AG04450 (cell line): ENCODE data around the gene SCARF2. TPM values are rescaled to one million over a fixed set of nuclear protein-coding genes. Genes with fewer than 3 reads are reported as not detected.
"Not testable (repeated sequence)": the region's sequence is repeated elsewhere in the genome, so short reads cannot be mapped to it uniquely, and the experiment has no call there.

Experiments
- CTCF ChIA-PET: fragments of 300-600, 350-600 bp; formaldehyde crosslinking; extraction: SDS; loops from one replicate; lab custom pipeline; 2022; ENCODE audit warnings: antibody characterized with exemption, inconsistent platforms; lab: Charles Lee
- POLR2A ChIA-PET: fragments of 350-600 bp; formaldehyde crosslinking; extraction: SDS; loops from one replicate; lab custom pipeline; 2021; ENCODE audit warnings: antibody characterized with exemption, inconsistent platforms; lab: Yijun Ruan, JAX
- DNase-seq: peaks from one replicate; pipeline ENCODE4 v3.0.0-alpha.2; 2011; ENCODE audit warnings: low read depth, low spot score
- H3K27ac ChIP-seq: one replicate; pipeline ENCODE4 v1.5.1; 2012; ENCODE audit warnings: low read depth, low read length, control low read depth
- H3K27me3 ChIP-seq: one replicate; pipeline ENCODE4 v1.6.0; 2012; ENCODE audit warnings: low read length; ENCODE audit not compliant: control insufficient read depth, insufficient read depth
- H3K4me3 ChIP-seq: 2 replicates; pipeline ENCODE4 v1.5.1; 2011; ENCODE audit warnings: mild to moderate bottlenecking, low read depth, low read length, control low read depth
- H3K9me3 ChIP-seq: 2 replicates; pipeline ENCODE4 v1.5.1; 2012; ENCODE audit warnings: low read length; ENCODE audit not compliant: control insufficient read depth, insufficient read depth
- CTCF ChIP-seq: IDR thresholded peaks from 2 replicates; pipeline ENCODE4 v1.5.1; 2011; ENCODE audit warnings: low read depth, low read length, control low read depth, inconsistent platforms
- polyA plus RNA-seq: library from polyadenylated mRNA; depleted of rRNA; stranded (reverse); fragments of >200 nt; gene quantifications from 2 replicates; pipeline ENCODE4 v1.2.3, GENCODE V29; 2011

Gene SCARF2
- polyA plus RNA-seq, 1 experiment, result 7.3 TPM

GRCh38 chr22:20395907-20396287 is 41.7 kb downstream of the SCARF2 start:
- Histone ChIP-seq H3K4me3 (peak overlapping the region; percentile 18; the same call in 1 of the 2 replicates), H3K27ac (no peak overlapping the region), H3K27me3 (no peaks in the 10 kb centered on the region), H3K9me3 (no peaks in the 10 kb centered on the region; the same call in 1 of the 2 replicates)
- DNase-seq, result no peak
- POLR2A ChIA-PET, result interaction anchor here (0.7 kb wide), 2 partner anchors 98 to 309 kb away, joined by 3 read pairs; no protein-coding TSS in a partner anchor
- CTCF ChIA-PET, result interaction anchor here (1.8 kb wide), 1 partner anchor 22 kb away, joined by 4 read pairs; no protein-coding TSS in a partner anchor
- no peak for TF ChIP-seq CTCF

GRCh38 chr22:20395181-20395906 is 42.3 kb downstream of the SCARF2 start:
- ChIA-PET POLR2A (interaction anchor here (0.7 to 2.0 kb wide), 2 partner anchors 76 to 310 kb away, joined by 3 to 10 read pairs; partner anchors contain the start of gene DGCR6L), CTCF (interaction anchor here (0.8 to 1.8 kb wide), 2 partner anchors 23 to 61 kb away, joined by 3 to 4 read pairs; no protein-coding TSS in a partner anchor)
- no peak overlapping the region for H3K27ac ChIP-seq
- no peak for DNase-seq
- peak overlapping the region; percentile 81 for H3K4me3 ChIP-seq
- H3K27me3 ChIP-seq, result no peaks in the 10 kb centered on the region
- TF ChIP-seq CTCF, result no peak
- H3K9me3 ChIP-seq, result no peaks in the 10 kb centered on the region; the same call in 1 of the 2 replicates

GRCh38 chr22:20393705-20394476 is 43.7 kb downstream of the SCARF2 start, which contains the start of gene ZNF74:
Gene ZNF74 (plus strand): TSS chr22:20394151. CDS start chr22:20394629, 478 bp downstream.
- ChIA-PET CTCF (interaction anchor here (0.6 to 1.3 kb wide), 2 partner anchors 24 kb away, joined by 3 to 5 read pairs; no protein-coding TSS in a partner anchor), POLR2A (interaction anchor here (0.6 to 2.0 kb wide), 3 partner anchors 14 to 74 kb away, joined by 3 to 10 read pairs (median 3); partner anchors contain the start of gene DGCR6L)
- H3K27ac ChIP-seq, result peak within 1 kb of the TSS; percentile 68
- H3K4me3 ChIP-seq, result peak within 1 kb of the TSS; percentile 81
- 0 out of 2 replicates have a peak, but pooled peaks have one; percentile 1 for TF ChIP-seq CTCF
- no peaks in the 10 kb centered on the region for H3K27me3 ChIP-seq
- DNase-seq, result peak; percentile 66
- peaks cover 5% of the 10 kb centered on the region for H3K9me3 ChIP-seq

- Histone ChIP-seq H3K27me3 (peaks cover 2% of the 10 kb centered on the region), H3K9me3 (peaks cover 5% of the 10 kb centered on the region), H3K27ac (peak overlapping the region; percentile 68), H3K4me3 (peak overlapping the region; percentile 81)
- DNase-seq, result no peak
- ChIA-PET CTCF (interaction anchor here (1.3 kb wide), 1 partner anchor 25 kb away, joined by 5 read pairs; no protein-coding TSS in a partner anchor), POLR2A (interaction anchor here (0.6 to 2.0 kb wide), 4 partner anchors 15 to 85 kb away, joined by 3 to 12 read pairs (median 6); partner anchors contain the start of gene DGCR6L)
- TF ChIP-seq CTCF, result no peak
Measured at GRCh38 chr22:20392983-20393704, 44.5 kb downstream of the SCARF2 start.

GRCh38 chr22:20392365-20392881 is 45.2 kb downstream of the SCARF2 start:
- H3K27ac ChIP-seq, H3K4me3 ChIP-seq, DNase-seq, H3K27me3 ChIP-seq, CTCF ChIA-PET, H3K9me3 ChIP-seq: not testable (repeated sequence)
- POLR2A ChIA-PET, result interaction anchor here (0.6 kb wide), 2 partner anchors 86 to 97 kb away, joined by 6 to 12 read pairs; no protein-coding TSS in a partner anchor
